ENCODE results near the gene SCG5. TPM values are rescaled to one million over a fixed set of nuclear protein-coding genes. Genes with fewer than 3 reads are reported as not detected.

Gene SCG5
- total and polyA plus RNA-seq, 2 donors (not counting 3 experiments of a cell fraction or from before 2014, with no cell fraction given) = 3.3 to 3.9 TPM

GRCh38 chr15:32690941-32691688 lies 49.6 kb downstream of the SCG5 start:
- FAIRE-seq = no peak
- BruUV-seq (replicated peaks) = no TSS peak
- POLR2A ChIA-PET = no interaction called here

More at GRCh38 chr15:32690941-32691688, 49.6 kb downstream of the SCG5 start:
- no peak for DNase-seq (ENCODE audit: low read depth, low spot score)
- Histone ChIP-seq H3K4me2 (ENCODE audit: insufficient read depth, low read length) (no peak overlapping the region), H3K4me3 (replicated peaks in 1 of 3; ENCODE audit: insufficient read depth in 1 of 3, low read depth in 1 of 3, low read length in 3 of 3) (no peak overlapping the region), H4K20me1 (replicated peaks; ENCODE audit: control insufficient read depth, extremely low read depth, insufficient read depth, low read length) (no peaks in the 10 kb centered on the region), H3K4me1 (ENCODE audit: control insufficient read depth, extremely low read depth, insufficient read depth, low read length) (no peaks in the 10 kb centered on the region), H3K9me1 (replicated peaks; ENCODE audit: control insufficient read depth, extremely low read depth, insufficient read depth, low read length) (no peaks in the 10 kb centered on the region), H3K27me3 (ENCODE audit: control insufficient read depth in 2 of 2, insufficient read depth in 2 of 2, low read length in 2 of 2) (peaks cover 0 to 1% of the 10 kb centered on the region in 2 experiments), H3K27ac (ENCODE audit: insufficient read depth, low read depth, low read length) (no peak overlapping the region), H3K79me2 (ENCODE audit: control insufficient read depth, insufficient read depth, low read length) (no peaks in the 10 kb centered on the region), H3K9ac (replicated peaks; ENCODE audit: extremely low read depth, insufficient read depth, low read length) (no peak overlapping the region), H2AFZ (ENCODE audit: low read depth, low read length) (no peak overlapping the region), H3K9me3 (replicated peaks; ENCODE audit: control insufficient read depth, insufficient read depth, low read length) (no peaks in the 10 kb centered on the region), H3K36me3 (ENCODE audit: control insufficient read depth in 2 of 2, extremely low read depth in 1 of 2, insufficient read depth in 2 of 2, low read length in 2 of 2) (no peaks in the 10 kb centered on the region)
- intact Hi-C loops (cut with micrococcal nuclease) = no loop called here
- CTCF ChIA-PET = interaction anchor here (1.5 kb wide), 2 partner anchors 11 to 28 kb away, joined by 5 to 6 read pairs; no protein-coding TSS in a partner anchor
- no peak for TF ChIP-seq POLR2AphosphoS5 (IDR thresholded peaks at IDR 0.05; ENCODE audit: insufficient read depth, low read depth, low read length)
- TF ChIP-seq GATA2 (IDR thresholded peaks at IDR 0.05; ENCODE audit: insufficient read depth, insufficient read length, low read depth, low read length) = no peak
- no peak for TF ChIP-seq EZH2 (IDR thresholded peaks at IDR 0.05; ENCODE audit: borderline replicate concordance, low read depth, low read length, severe bottlenecking)
- no peak for TF ChIP-seq POLR2A (IDR thresholded peaks at IDR 0.05; ENCODE audit: low read depth, low read length)
- TF ChIP-seq CTCF (IDR thresholded peaks at IDR 0.05; ENCODE audit: extremely low read depth in 1 of 2, insufficient read depth in 1 of 2, low read depth in 1 of 2, low read length in 2 of 2) = no peak
- no peak for TF ChIP-seq JUN (IDR thresholded peaks at IDR 0.05; ENCODE audit: borderline replicate concordance, insufficient read depth, insufficient read length, low read depth)
- no peak for TF ChIP-seq MAX (IDR thresholded peaks at IDR 0.05; ENCODE audit: insufficient read depth, insufficient read length)
- no peak for TF ChIP-seq MYC (IDR thresholded peaks at IDR 0.05; ENCODE audit: low read depth, low read length)
- TF ChIP-seq FOS (IDR thresholded peaks at IDR 0.05; ENCODE audit: borderline replicate concordance, insufficient read depth, low read length) = no peak
- dilution Hi-C loops (cut with MboI; ENCODE audit: extremely low pct_ligation_motif_present, low sequenced_read_pairs) = loop anchor here (25.0 kb wide), 1 partner anchor 296 kb away; no protein-coding TSS in a partner anchor
